ENCODE results near the gene SLC17A7.

Gene SLC17A7

GRCh38 chr19:49441210-49441959, at the start of gene SLC17A7:
SLC17A7 (minus strand) TSS chr19:49441527; CDS start chr19:49441379, 148 bp downstream.
- peaks cover 0 to 1% of the 10 kb centered on the region in 2 experiments; a peak in 2 of 3 replicates for H3K36me3 ChIP-seq (ENCODE audit: control insufficient read depth in 2 of 2, insufficient read depth in 1 of 2, low read length in 2 of 2)
- POLR2A ChIA-PET, result interaction anchor here (2.3 kb wide), 1 partner anchor 11 kb away, joined by 28 read pairs; the partner anchor contains the start of genes ALDH16A1 and PIH1D1
- TF ChIP-seq ZBTB10 (tag by site-specific recombination; IDR thresholded peaks at IDR 0.05) (peak; percentile 61; the same call in 1 of the 2 replicates), PRDM10 (tag by site-specific recombination; IDR thresholded peaks at IDR 0.05) (peak; percentile 55), SP3 (tag by site-specific recombination; IDR thresholded peaks at IDR 0.05) (peak; percentile 79), BCL11B (tag by site-specific recombination; IDR thresholded peaks at IDR 0.05; ENCODE audit: low read depth) (no peak), ZNF132 (tag by site-specific recombination; IDR thresholded peaks at IDR 0.05; ENCODE audit: borderline replicate concordance) (no peak), ZNF571 (tag by site-specific recombination; IDR thresholded peaks at IDR 0.05) (no peak), ZNF169 (tag by site-specific recombination; IDR thresholded peaks at IDR 0.05) (no peak), CTCF (tag by site-specific recombination; IDR thresholded peaks at IDR 0.05) (0 out of 2 replicates have a peak, but pooled peaks have one; percentile 34), ZNF558 (tag by site-specific recombination; IDR thresholded peaks at IDR 0.05) (no peak), KLF9 (tag by site-specific recombination; IDR thresholded peaks at IDR 0.05; ENCODE audit: low read depth) (peak; percentile 87), ZNF529 (tag by site-specific recombination; IDR thresholded peaks at IDR 0.05; ENCODE audit: insufficient replicate concordance) (no peak), ZNF121 (tag by site-specific recombination; IDR thresholded peaks at IDR 0.05) (no peak), KLF1 (tag by site-specific recombination; IDR thresholded peaks at IDR 0.05) (peak; percentile 64), ZXDB (tag by site-specific recombination; IDR thresholded peaks at IDR 0.05) (peak; percentile 23; the same call in 1 of the 2 replicates), ZNF398 (tag by site-specific recombination; IDR thresholded peaks at IDR 0.05) (peak; percentile 78), ZNF140 (tag by site-specific recombination; IDR thresholded peaks at IDR 0.05) (no peak), ZIC2 (tag by site-specific recombination; IDR thresholded peaks at IDR 0.05) (peak; percentile 13; the same call in 1 of the 2 replicates), ZNF16 (tag by site-specific recombination; IDR thresholded peaks at IDR 0.05; ENCODE audit: low read depth) (no peak), SCRT2 (tag by site-specific recombination; IDR thresholded peaks at IDR 0.05) (no peak), ZBTB17 (tag by site-specific recombination; IDR thresholded peaks at IDR 0.05) (no peak), PATZ1 (tag by site-specific recombination; IDR thresholded peaks at IDR 0.05) (peak; percentile 80), GLIS1 (tag by site-specific recombination; IDR thresholded peaks at IDR 0.05) (0 out of 2 replicates have a peak, but pooled peaks have one; percentile 1), ZBTB7A (tag by site-specific recombination; IDR thresholded peaks at IDR 0.05; ENCODE audit: low read depth) (peak; percentile 51; the same call in 1 of the 2 replicates), SP2 (tag by site-specific recombination; IDR thresholded peaks at IDR 0.05) (peak; percentile 68), ZNF747 (tag by site-specific recombination; IDR thresholded peaks at IDR 0.05) (no peak)

More at GRCh38 chr19:49441210-49441959, at the start of gene SLC17A7:
- CTCF ChIA-PET, result interaction anchor here (1.2 to 2.4 kb wide), 6 partner anchors 10 to 50 kb away, joined by 4 to 59 read pairs (median 8); partner anchors contain the start of genes GFY and PIH1D1
- Histone ChIP-seq H3K9me3 (ENCODE audit: control insufficient read depth, insufficient read depth, low read depth, low read length) (no peaks in the 10 kb centered on the region), H3K27ac (ENCODE audit: extremely low read depth, low read depth, low read length) (no peak within 1 kb of the TSS), H3K4me1 (ENCODE audit: control insufficient read depth, insufficient read depth, low read length) (peaks cover 7% of the 10 kb centered on the region), H3K4me3 (ENCODE audit: low read depth, low read length) (peak within 1 kb of the TSS; percentile 23)

All from HEK293 (cell line).